ENCODE data around the gene CRAT.

CRAT gene

GRCh38 chr9:129064499-129064908 is 46.1 kb downstream of the CRAT start:
- no peak overlapping the region for H3K27ac Mint-ChIP-seq
- no peak for DNase-seq (ENCODE audit: low spot score)

GRCh38 chr9:129063061-129063460 is 47.5 kb downstream of the CRAT start:
- Mint-ChIP-seq H3K36me3 (ENCODE audit: low read depth) (peaks cover 27% of the 10 kb centered on the region), H3K4me1 (ENCODE audit: low read depth) (no peaks in the 10 kb centered on the region), H3K4me3 (no peak overlapping the region), H3K27me3 (ENCODE audit: low read depth) (no peaks in the 10 kb centered on the region), H3K9me3 (no peaks in the 10 kb centered on the region), H3K27ac (no peak overlapping the region)
- DNase-seq (ENCODE audit: low spot score) = no peak

More at GRCh38 chr9:129064499-129064908, 46.1 kb downstream of the CRAT start:
- Mint-ChIP-seq H3K9me3 (no peaks in the 10 kb centered on the region), H3K27me3 (ENCODE audit: low read depth) (no peaks in the 10 kb centered on the region), H3K4me1 (ENCODE audit: low read depth) (peaks cover 9% of the 10 kb centered on the region), H3K4me3 (no peak overlapping the region), H3K36me3 (ENCODE audit: low read depth) (peaks cover 28% of the 10 kb centered on the region)

- H3K27ac Mint-ChIP-seq = no peak overlapping the region
- no peaks in the 10 kb centered on the region for H3K9me3 Mint-ChIP-seq
- DNase-seq (ENCODE audit: low spot score) = no peak
- H3K27me3 Mint-ChIP-seq (ENCODE audit: low read depth) = no peaks in the 10 kb centered on the region
- no peaks in the 10 kb centered on the region for H3K4me1 Mint-ChIP-seq (ENCODE audit: low read depth)
- H3K36me3 Mint-ChIP-seq (ENCODE audit: low read depth) = peaks cover 25% of the 10 kb centered on the region
- H3K4me3 Mint-ChIP-seq = no peak overlapping the region
These were observed 49.6 kb downstream of the CRAT start for GRCh38 chr9:129060991-129061390.

- Mint-ChIP-seq H3K36me3 (ENCODE audit: low read depth) (peaks cover 18% of the 10 kb centered on the region), H3K27ac (no peak overlapping the region), H3K4me1 (ENCODE audit: low read depth) (no peaks in the 10 kb centered on the region), H3K27me3 (ENCODE audit: low read depth) (no peaks in the 10 kb centered on the region), H3K4me3 (no peak overlapping the region), H3K9me3 (no peaks in the 10 kb centered on the region)
- no peak for DNase-seq (ENCODE audit: low spot score)
These were observed 50.5 kb downstream of the CRAT start for GRCh38 chr9:129059796-129060785.

- Mint-ChIP-seq H3K27me3 (ENCODE audit: low read depth) (no peaks in the 10 kb centered on the region), H3K9me3 (no peaks in the 10 kb centered on the region), H3K4me3 (no peak overlapping the region), H3K4me1 (ENCODE audit: low read depth) (no peaks in the 10 kb centered on the region), H3K36me3 (ENCODE audit: low read depth) (peaks cover 18% of the 10 kb centered on the region), H3K27ac (no peak overlapping the region)
- no peak for DNase-seq (ENCODE audit: low spot score)
These were observed 51.4 kb downstream of the CRAT start for GRCh38 chr9:129058965-129059795.

- Mint-ChIP-seq H3K4me3 (no peak overlapping the region), H3K27ac (no peak overlapping the region), H3K4me1 (ENCODE audit: low read depth) (no peaks in the 10 kb centered on the region), H3K9me3 (no peaks in the 10 kb centered on the region), H3K27me3 (ENCODE audit: low read depth) (no peaks in the 10 kb centered on the region), H3K36me3 (ENCODE audit: low read depth) (peaks cover 8% of the 10 kb centered on the region)
- DNase-seq (ENCODE audit: low spot score) = no peak
These were observed 56.3 kb downstream of the CRAT start for GRCh38 chr9:129054163-129054851.

- Mint-ChIP-seq H3K4me3 (no peak overlapping the region), H3K27me3 (ENCODE audit: low read depth) (no peaks in the 10 kb centered on the region), H3K9me3 (no peaks in the 10 kb centered on the region), H3K4me1 (ENCODE audit: low read depth) (no peaks in the 10 kb centered on the region), H3K27ac (no peak overlapping the region), H3K36me3 (ENCODE audit: low read depth) (peaks cover 6% of the 10 kb centered on the region)
- DNase-seq (ENCODE audit: low spot score) = no peak
These were observed 57.6 kb downstream of the CRAT start for GRCh38 chr9:129053020-129053419.

GRCh38 chr9:129052592-129052991 is 58.0 kb downstream of the CRAT start:
- no peak for DNase-seq (ENCODE audit: low spot score)
- no peak overlapping the region for H3K27ac Mint-ChIP-seq
- no peaks in the 10 kb centered on the region for H3K27me3 Mint-ChIP-seq (ENCODE audit: low read depth)
- H3K36me3 Mint-ChIP-seq (ENCODE audit: low read depth) = peaks cover 6% of the 10 kb centered on the region
- H3K4me3 Mint-ChIP-seq = no peak overlapping the region
- H3K4me1 Mint-ChIP-seq (ENCODE audit: low read depth) = no peaks in the 10 kb centered on the region
- no peaks in the 10 kb centered on the region for H3K9me3 Mint-ChIP-seq
